GM21825 (cell line): ENCODE measurements around the gene NTM.
"Not testable (repeated sequence)": the region's sequence is repeated elsewhere in the genome, so short reads cannot be mapped to it uniquely, and the experiment has no call there.

ENCODE experiments used
- ATAC-seq: cut with Tn5 transposase; IDR thresholded peaks from one replicate; pipeline ENCODE4 v1.9.1; 2021; ENCODE audit warnings: mild to moderate bottlenecking, moderate library complexity; ENCODE audit not compliant: unreplicated experiment

NTM gene

GRCh38 chr11:131488238-131488637 is 117.8 kb downstream of the NTM start:
- no peak for ATAC-seq

- no peak for ATAC-seq
Observed at GRCh38 chr11:131491503-131491902, 121.1 kb downstream of the NTM start.

DNA sequence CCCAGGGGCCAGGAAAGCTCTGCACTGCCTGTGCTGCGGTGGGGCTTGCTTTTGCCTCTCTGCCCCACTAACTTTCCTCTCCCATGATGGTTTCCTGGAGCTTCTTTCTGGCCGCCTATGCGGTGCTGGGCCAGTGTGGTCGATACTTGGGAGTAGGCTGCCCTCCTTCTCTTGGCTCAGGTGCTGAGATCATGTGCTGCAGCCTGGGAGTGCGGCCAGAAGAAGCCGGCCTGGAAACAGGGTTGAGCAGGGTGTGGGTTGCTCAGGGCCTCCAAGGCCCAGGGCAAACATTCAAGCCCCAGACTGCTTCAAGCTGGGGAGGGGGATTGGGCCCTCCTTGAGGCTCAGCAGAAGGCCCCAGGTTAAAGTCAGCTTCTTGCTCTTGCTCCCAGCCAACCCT is 125.0 kb downstream of the NTM start:
- ATAC-seq, result no peak

DNA sequence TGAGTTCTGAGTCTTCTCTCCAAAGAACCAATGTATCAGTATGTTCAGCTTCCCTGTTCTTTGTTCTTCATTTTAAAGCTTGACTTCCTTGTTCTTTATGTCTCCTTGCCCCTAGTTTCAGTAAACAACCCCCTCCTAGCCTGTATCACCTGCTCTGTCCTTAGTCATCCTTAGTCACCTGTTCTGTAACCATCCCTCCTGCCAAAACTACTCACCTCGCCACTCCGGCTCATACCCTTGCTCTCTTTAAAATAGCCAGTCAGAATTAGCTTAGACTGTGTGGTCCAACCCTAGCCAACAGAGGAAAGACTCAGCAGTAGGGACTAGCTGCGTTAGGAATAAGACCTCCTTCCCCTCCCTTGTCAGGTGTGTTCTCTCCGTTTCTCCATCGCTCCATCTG is 127.3 kb downstream of the NTM start:
- ATAC-seq, result not testable (repeated sequence)

- no peak for ATAC-seq
Observed at GRCh38 chr11:131498631-131499160, 128.3 kb downstream of the NTM start.

DNA sequence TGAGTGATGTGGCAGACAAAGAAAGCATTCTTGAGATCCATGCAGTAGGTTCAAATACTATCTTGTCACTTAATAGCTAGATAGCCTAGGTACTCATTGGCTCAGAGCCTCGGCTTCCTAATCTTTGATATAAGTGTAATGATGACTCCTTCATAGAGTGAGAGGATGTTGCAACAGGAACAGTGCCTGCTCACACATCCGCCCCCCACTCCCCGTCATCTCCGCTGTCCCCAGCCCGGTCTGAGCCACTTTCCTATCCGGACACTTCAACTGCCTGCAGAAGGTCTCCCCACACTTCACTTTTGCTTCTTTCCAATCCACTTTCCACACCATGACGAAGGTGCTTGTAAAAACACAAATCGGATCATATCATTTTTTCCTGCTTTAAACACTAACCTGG is 128.8 kb downstream of the NTM start:
- ATAC-seq, result no peak

GRCh38 chr11:131503017-131503416 is 132.6 kb downstream of the NTM start:
- no peak for ATAC-seq

DNA sequence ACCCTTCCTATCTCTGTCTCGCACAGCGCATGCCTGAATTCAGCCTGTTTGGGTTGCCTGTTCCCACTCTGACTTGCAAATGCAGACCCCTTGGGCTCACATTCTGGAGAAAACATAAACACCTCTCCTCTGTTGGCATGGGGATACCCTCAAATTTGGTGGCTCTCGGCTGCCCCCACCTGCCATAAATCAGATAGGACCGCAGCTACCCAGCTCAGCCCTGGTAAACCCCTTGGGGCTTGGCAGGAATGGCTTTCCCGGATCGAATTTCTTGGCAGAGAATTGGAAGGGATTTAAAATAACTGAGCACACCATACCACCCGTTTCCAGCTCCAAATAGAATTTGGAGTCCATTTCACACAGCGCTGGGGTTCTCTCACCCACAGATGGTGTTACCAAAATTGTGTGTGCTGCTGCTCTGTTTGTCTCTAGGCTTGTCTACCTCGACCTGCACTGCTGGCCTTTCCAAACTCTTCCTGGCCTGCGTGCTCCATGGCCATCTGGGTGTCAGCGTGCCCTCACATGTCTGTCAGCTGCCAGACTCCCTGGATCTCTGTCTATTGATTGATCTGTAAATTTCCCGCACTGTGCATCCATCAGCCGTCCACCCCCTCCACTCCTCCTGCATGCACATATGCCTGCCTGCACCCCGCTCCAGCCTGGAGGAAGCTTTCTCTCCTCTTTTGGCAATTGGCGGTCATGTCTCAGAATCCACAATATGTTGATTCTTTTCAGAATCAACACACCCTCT is 134.0 kb downstream of the NTM start:
- ATAC-seq, result no peak

DNA sequence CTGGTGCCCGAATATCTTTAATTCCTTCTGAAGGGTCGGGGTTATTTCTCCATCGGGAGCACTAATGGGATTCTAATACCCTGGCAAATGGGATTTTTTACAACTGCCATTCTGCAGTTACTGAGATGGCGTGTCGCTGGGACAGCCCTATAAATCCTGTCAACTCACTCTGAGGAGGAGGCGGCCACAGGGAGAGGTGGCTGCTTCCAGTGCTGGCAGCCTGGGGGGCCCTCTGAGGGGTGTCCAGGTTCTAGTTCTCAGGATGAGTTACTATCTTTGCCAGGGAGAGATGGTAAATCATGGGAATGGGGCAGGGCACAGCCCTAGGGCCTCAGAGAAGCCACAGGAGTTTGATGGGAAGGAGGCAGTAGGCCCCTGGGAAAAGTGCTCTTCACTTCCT is 135.9 kb downstream of the NTM start:
- no peak for ATAC-seq

- ATAC-seq, result no peak
Observed at GRCh38 chr11:131510662-131511061, 140.2 kb downstream of the NTM start.

DNA sequence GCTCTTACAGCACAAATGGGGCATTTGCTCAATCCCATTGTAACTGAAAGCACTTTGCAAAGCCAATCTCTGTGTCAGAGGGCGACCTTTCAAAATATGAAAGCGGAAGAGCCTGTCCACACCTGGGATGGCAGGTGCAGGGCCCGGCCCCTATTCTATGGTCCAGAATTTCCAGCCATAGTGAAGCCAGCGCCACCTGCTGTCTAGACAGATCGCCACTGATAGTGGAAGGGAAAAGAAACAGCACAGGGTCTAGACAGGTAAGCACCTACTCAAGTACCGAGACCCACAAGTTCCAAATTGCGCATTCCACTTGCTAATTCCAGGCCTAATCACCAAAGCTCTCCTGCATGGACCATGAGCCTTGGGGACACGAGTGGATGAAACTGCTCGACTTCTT is 141.4 kb downstream of the NTM start:
- ATAC-seq, result no peak

GRCh38 chr11:131512228-131512627 is 141.8 kb downstream of the NTM start:
- no peak for ATAC-seq

DNA sequence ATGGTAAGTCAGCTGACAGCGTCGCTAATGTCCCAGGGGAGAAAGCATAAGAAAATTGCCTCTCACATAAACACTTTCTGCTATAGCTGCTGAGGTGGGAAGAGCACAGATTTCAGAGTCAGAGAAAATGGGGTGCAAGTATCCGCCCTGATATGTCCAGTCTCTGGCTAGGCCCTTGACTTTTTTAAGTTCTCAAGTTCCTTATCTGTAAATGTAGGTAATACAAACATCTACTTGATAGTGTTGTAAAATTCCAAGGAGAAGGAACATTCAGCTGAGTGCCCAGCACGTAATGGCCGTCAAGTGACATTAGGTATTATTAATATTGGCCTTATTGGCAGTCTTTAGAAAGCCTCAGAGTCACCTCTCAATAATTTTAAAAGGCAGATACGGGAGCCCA is 143.6 kb downstream of the NTM start:
- ATAC-seq, result no peak

DNA sequence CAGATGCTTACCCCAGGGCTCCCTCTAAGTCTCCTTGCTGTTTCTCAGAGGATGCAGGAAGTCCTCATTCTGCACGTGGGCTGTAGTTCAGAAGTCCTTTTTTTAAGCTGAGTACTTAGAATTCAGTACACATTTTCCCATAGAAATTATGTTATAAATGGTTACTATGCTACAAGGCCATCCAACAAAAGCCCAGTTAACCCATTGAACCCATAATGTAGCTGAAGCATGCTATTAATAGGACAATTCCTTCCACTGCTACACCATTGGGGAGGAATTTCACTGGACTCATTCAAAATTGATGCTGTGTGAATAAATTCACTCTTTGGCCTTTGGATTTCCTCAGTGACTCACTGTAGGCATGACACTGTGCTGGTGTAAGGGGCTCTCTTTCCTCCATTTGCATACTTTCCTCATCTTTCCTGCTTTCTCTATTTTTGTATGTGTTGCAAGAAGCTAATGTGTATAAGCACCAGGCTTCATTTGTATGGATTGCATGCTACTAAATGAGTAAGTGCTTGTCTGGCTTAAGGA is 148.0 kb downstream of the NTM start:
- ATAC-seq, result no peak

DNA sequence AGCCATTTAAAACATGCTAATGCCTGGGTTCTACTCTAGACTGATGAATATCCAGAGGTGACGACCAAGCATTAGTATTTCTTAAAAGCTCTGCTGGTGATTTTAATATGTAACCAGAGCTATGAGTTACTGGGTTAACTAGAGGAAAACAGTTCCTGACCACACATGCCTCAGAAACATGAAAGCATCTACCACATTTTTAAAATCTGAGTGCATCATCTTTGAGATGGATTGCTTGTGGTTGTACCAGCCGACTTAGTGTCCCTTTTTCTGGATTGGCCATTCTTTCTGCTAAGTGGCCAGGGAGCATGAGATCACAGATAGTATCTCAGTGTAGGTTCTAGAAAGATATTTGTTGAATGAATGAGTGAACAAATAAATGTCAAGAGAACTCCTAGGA is 152.4 kb downstream of the NTM start:
- no peak for ATAC-seq

DNA sequence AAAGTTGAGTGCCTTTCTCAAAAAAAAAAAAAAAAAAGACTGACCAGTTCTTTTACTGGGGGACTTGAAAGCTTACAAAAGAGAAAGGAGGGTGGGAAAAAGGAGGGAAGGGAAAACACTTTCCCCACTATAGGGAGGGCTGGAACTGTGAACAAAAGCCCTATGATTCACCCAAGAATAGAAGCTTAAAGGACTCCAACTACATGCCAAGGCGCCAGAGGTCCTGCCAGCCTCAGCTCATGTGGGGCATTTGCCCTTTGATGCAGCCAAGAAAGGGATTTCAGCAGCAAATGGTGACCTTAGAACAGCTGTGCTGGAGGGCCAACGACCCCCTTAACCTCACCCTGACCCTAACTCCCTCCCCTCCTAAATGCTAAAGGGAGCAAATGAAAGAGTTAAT is 160.0 kb downstream of the NTM start:
- ATAC-seq, result no peak

- ATAC-seq, result no peak
Observed at GRCh38 chr11:131533149-131533548, 162.7 kb downstream of the NTM start.

DNA sequence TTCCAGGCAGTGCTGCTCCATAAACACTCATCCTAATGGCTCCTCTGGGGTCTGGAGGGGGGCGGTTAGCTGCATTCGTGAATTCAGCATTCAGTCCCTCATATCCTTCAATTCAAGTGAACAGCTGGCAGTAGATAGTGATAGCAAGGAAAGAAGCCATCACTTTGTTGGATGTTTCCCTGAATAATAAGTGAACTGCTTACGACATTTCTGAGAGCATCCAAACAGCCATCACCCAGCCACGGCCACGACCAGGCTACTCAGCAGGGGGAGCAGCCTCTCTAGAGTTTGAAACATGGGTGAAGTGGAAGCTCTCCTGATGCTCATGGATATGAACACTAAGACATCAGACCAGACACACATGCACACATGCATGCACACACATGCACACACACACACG is 163.6 kb downstream of the NTM start:
- no peak for ATAC-seq

GRCh38 chr11:131534611-131535010 is 164.2 kb downstream of the NTM start:
- ATAC-seq, result no peak

DNA sequence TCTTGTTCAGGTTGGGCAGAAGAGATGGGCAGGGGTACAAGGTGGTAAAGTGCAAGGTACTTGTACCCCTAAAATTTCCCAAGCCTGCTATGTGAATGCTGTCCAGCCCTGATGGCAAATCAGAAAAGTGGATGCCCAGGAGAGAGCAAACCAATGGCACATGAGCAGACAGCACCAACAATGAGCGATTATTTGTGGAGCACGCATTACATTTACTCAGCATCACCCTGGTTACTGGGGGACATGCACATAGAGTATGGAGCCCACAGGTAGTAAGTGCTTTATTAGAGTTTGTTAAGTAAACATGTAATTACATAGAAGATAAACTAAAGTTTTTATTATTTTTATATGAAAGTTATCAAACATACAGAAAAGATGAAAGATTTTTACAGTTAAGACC is 165.7 kb downstream of the NTM start:
- ATAC-seq, result no peak

- no peak for ATAC-seq
Observed at GRCh38 chr11:131537196-131537595, 166.8 kb downstream of the NTM start.

DNA sequence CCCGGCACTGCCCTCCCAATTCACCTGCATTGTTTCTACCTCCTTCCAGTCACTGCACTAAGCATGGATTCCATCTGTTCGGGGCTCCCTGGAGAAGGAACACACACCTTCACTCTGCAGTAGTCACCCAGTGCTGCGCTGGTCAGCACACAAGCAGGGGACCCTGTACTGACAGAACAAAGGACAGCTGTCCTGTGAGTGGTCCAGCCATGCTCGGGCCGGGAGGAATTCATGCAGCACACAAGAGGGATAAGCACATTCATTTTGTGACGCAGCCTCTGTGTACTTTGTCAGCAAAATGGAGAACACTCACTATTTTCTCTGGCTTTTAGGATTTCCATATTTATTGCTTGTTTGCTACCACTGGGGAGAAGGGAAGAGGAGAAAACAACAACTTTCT is 167.3 kb downstream of the NTM start:
- ATAC-seq, result no peak

- ATAC-seq, result no peak
Observed at GRCh38 chr11:131538322-131538721, 167.9 kb downstream of the NTM start.
